Osteoblast (primary cell): ENCODE data around the gene TAGLN3. TPM values are rescaled to one million over a fixed set of nuclear protein-coding genes. Genes with fewer than 3 reads are reported as not detected.
A peak's percentile ranks its signal among the peaks of the same experiment; 100 is the strongest.

ENCODE experiments used
- DNase-seq: peaks from one replicate; pipeline ENCODE4 v3.0.0; 2011; ENCODE audit warnings: low spot score, mixed read lengths; ENCODE audit not compliant: insufficient read length; ENCODE audit errors: missing footprints
- H2AFZ ChIP-seq: 2 replicates; pipeline ENCODE4 v1.6.0; 2011; ENCODE audit warnings: mild to moderate bottlenecking, low read length
- H3K27ac ChIP-seq: 2 replicates; pipeline ENCODE4 v1.5.1; 2011; ENCODE audit warnings: mild to moderate bottlenecking, low read depth, low read length, moderate library complexity
- H3K27me3 ChIP-seq: 2 replicates; pipeline ENCODE4 v1.6.0; 2012; ENCODE audit warnings: mild to moderate bottlenecking, control low read depth, inconsistent platforms, low read length, moderate library complexity; ENCODE audit not compliant: insufficient read depth
- H3K36me3 ChIP-seq: 2 replicates; pipeline ENCODE4 v1.5.1; 2011; ENCODE audit warnings: mild to moderate bottlenecking, low read length, control low read depth, moderate library complexity; ENCODE audit not compliant: insufficient read depth
- H3K4me1 ChIP-seq: 2 replicates; pipeline ENCODE4 v1.5.1; 2011; ENCODE audit warnings: mild to moderate bottlenecking, low read length, control low read depth, moderate library complexity; ENCODE audit not compliant: insufficient read depth
- H3K4me2 ChIP-seq: 2 replicates; pipeline ENCODE4 v1.6.0; 2011; ENCODE audit warnings: mild to moderate bottlenecking, low read length; ENCODE audit not compliant: insufficient read depth
- H3K4me3 ChIP-seq: fragments of 200-600 bp; sonication (generic); 3 replicates; pipeline ENCODE4 v1.5.1; 2012; ENCODE audit warnings: mild to moderate bottlenecking, low read length, inconsistent platforms; ENCODE audit not compliant: insufficient read depth
- H3K79me2 ChIP-seq: 2 replicates; pipeline ENCODE4 v1.6.0; 2012; ENCODE audit warnings: mild to moderate bottlenecking, low read length, control low read depth, inconsistent platforms; ENCODE audit not compliant: insufficient read depth
- H3K9me3 ChIP-seq: 2 replicates; pipeline ENCODE4 v1.5.1; 2011; ENCODE audit warnings: low read depth, low read length, control low read depth
- H4K20me1 ChIP-seq: 2 replicates; pipeline ENCODE4 v1.6.0; 2012; ENCODE audit warnings: mild to moderate bottlenecking, low read length, control low read depth; ENCODE audit not compliant: insufficient read depth
- CTCF ChIP-seq: IDR thresholded peaks from 2 replicates; pipeline ENCODE4 v1.5.1; 2011; ENCODE audit warnings: mild to moderate bottlenecking, low read depth, low read length, moderate library complexity; ENCODE audit errors: extremely low read depth
- total RNA-seq: library from RNA; depleted of rRNA; stranded (reverse); fragments of >200 nt; gene quantifications from 2 replicates; pipeline ENCODE4 v1.2.3, GENCODE V29; 2012

TAGLN3 gene
- total RNA-seq, 1 donor = not detected

- no peak for TF ChIP-seq CTCF
- no peaks in the 10 kb centered on the region for H4K20me1 ChIP-seq
- peak overlapping the region; percentile 4 for H3K27ac ChIP-seq
- H3K9me3 ChIP-seq = no peaks in the 10 kb centered on the region
- H3K4me1 ChIP-seq = peaks cover 12% of the 10 kb centered on the region
- H3K4me3 ChIP-seq = no peak overlapping the region
- DNase-seq = no peak
- H2AFZ ChIP-seq = no peak overlapping the region
- no peaks in the 10 kb centered on the region for H3K27me3 ChIP-seq
- H3K36me3 ChIP-seq = peaks cover 84% of the 10 kb centered on the region
- H3K79me2 ChIP-seq = no peaks in the 10 kb centered on the region
- H3K4me2 ChIP-seq = no peak overlapping the region
These were observed 31.7 kb upstream of the TAGLN3 start for GRCh38 chr3:111967068-111967467.

DNA sequence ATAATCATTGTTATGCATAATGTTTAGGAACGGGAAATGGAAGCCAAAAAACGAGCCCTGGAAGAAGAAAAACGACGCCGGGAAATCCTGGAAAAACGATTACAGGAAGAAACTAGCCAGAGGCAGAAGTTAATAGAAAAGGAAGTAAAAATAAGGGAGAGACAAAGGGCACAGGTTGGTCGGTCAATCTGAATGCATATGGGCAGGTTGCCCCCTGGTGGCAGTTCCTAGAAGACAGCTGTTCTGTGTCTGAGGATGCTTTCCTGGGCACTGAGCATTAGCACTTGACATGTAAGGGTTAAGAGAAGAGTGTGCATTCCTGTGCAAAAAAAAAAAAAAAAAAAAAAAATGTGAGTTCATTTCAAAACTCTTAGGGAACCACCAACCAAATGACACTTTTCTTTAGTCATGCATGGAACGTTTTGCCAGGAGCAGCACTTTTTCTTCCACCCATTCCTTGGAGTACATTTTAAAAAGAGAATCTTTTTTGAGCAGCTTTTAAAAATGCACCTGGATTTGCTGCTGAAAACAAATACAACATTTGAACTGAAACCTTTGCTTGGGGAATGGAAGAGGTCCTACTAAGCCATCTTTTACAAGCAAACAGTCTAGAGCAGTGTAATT, 31.0 kb upstream of the TAGLN3 start:
- no peak overlapping the region for H2AFZ ChIP-seq
- peak overlapping the region; percentile 30 for H3K27ac ChIP-seq
- H3K79me2 ChIP-seq = no peaks in the 10 kb centered on the region
- no peaks in the 10 kb centered on the region for H4K20me1 ChIP-seq
- peaks cover 86% of the 10 kb centered on the region for H3K36me3 ChIP-seq
- H3K27me3 ChIP-seq = no peaks in the 10 kb centered on the region
- no peak overlapping the region for H3K4me3 ChIP-seq
- no peak overlapping the region for H3K4me2 ChIP-seq
- peak; percentile 13 for DNase-seq
- no peaks in the 10 kb centered on the region for H3K9me3 ChIP-seq
- TF ChIP-seq CTCF = peak; percentile 88
- peaks cover 12% of the 10 kb centered on the region for H3K4me1 ChIP-seq

GRCh38 chr3:111968319-111969054, 30.2 kb upstream of the TAGLN3 start:
- Histone ChIP-seq H3K4me1 (peaks cover 7% of the 10 kb centered on the region), H3K27ac (peak overlapping the region; percentile 30), H3K9me3 (no peaks in the 10 kb centered on the region), H3K4me2 (no peak overlapping the region), H3K79me2 (no peaks in the 10 kb centered on the region), H4K20me1 (no peaks in the 10 kb centered on the region), H2AFZ (no peak overlapping the region), H3K27me3 (no peaks in the 10 kb centered on the region), H3K36me3 (peaks cover 88% of the 10 kb centered on the region), H3K4me3 (no peak overlapping the region)
- DNase-seq = no peak
- TF ChIP-seq CTCF = no peak

DNA sequence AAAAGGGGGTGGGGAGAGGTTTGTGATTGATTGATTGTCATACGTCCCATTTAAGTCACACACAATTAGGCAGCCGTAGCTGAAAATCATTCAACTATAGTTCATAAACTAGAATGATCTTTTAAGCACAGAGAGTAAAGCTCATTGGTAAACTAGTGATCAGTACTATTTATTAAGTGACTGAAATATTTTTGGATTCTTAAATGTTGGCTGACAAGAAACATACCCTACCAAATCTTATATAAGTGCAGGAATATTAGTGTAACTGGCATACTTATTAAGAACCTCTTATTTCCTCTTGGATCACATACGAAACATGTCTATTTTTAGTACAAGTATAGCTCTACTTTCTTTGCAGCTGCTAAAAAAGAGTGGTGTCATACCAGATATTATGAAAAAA, 28.3 kb upstream of the TAGLN3 start:
- no peak overlapping the region for H3K4me3 ChIP-seq
- peaks cover 89% of the 10 kb centered on the region for H3K36me3 ChIP-seq
- no peaks in the 10 kb centered on the region for H4K20me1 ChIP-seq
- no peak overlapping the region for H3K4me2 ChIP-seq
- H3K79me2 ChIP-seq = no peaks in the 10 kb centered on the region
- H3K27me3 ChIP-seq = no peaks in the 10 kb centered on the region
- no peaks in the 10 kb centered on the region for H3K9me3 ChIP-seq
- peaks cover 3% of the 10 kb centered on the region for H3K4me1 ChIP-seq
- no peak for DNase-seq
- no peak for TF ChIP-seq CTCF
- no peak overlapping the region for H3K27ac ChIP-seq
- no peak overlapping the region for H2AFZ ChIP-seq
